DOHH2 (cell line): ENCODE measurements around the gene NETO2.
"Not testable (repeated sequence)": the region's sequence is repeated elsewhere in the genome, so short reads cannot be mapped to it uniquely, and the experiment has no call there.

ENCODE experiments used
- EZH2phosphoT487 ChIP-seq: fragments of 200-600 bp; sonication (generic); IDR thresholded peaks from 2 replicates; pipeline ENCODE4 v1.6.1; 2017; ENCODE audit warnings: borderline replicate concordance, mild to moderate bottlenecking, antibody characterized with exemption, low read length, moderate library complexity, mixed read lengths
- TF ChIP-seq, protein P1 (sequence below): fragments of 200-600 bp; sonication (generic); IDR thresholded peaks from one replicate; pipeline ENCODE4 v1.5.1; 2014; ENCODE audit warnings: antibody characterized with exemption, mild to moderate bottlenecking, low read depth, low read length; ENCODE audit not compliant: poor library complexity, severe bottlenecking

DNA sequence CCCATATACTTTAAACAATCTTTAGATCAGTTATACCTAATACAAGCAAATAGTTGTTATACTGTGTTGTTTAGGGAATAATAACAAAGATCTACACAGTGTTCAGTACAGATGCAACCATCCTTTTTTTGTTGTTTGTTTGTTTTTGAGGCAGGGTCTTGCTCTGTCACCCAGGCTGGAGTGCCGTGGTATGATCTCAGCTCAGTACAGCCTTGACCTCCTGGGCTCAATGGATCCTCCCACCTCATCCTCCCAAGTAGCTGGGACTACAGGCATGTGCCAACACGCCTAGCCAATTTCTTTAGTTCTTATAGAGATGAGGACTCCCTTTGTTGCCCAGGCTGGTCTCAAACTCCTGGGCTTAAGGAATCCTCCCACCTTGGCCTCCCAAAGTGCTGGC lies 84.6 kb downstream of the NETO2 start:
- TF ChIP-seq, protein P1, sequence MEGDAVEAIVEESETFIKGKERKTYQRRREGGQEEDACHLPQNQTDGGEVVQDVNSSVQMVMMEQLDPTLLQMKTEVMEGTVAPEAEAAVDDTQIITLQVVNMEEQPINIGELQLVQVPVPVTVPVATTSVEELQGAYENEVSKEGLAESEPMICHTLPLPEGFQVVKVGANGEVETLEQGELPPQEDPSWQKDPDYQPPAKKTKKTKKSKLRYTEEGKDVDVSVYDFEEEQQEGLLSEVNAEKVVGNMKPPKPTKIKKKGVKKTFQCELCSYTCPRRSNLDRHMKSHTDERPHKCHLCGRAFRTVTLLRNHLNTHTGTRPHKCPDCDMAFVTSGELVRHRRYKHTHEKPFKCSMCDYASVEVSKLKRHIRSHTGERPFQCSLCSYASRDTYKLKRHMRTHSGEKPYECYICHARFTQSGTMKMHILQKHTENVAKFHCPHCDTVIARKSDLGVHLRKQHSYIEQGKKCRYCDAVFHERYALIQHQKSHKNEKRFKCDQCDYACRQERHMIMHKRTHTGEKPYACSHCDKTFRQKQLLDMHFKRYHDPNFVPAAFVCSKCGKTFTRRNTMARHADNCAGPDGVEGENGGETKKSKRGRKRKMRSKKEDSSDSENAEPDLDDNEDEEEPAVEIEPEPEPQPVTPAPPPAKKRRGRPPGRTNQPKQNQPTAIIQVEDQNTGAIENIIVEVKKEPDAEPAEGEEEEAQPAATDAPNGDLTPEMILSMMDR: not testable (repeated sequence)
- not testable (repeated sequence) for TF ChIP-seq EZH2phosphoT487
